RWPE1 (cell line): ENCODE data around the gene INO80E.
"Not testable (repeated sequence)": the region's sequence is repeated elsewhere in the genome, so short reads cannot be mapped to it uniquely, and the experiment has no call there.

ENCODE experiments used
- CTCF ChIA-PET: fragments of 350-600 bp; sonication (Branson Sonifier 250); formaldehyde crosslinking; extraction: SDS; loops from one replicate; lab custom pipeline; 2021; lab: Yijun Ruan, JAX
- POLR2A ChIA-PET: fragments of 400-600 bp; formaldehyde crosslinking; extraction: SDS; loops from one replicate; lab custom pipeline; 2020; ENCODE audit warnings: antibody characterized with exemption; ENCODE audit not compliant: low non-redundant PET; lab: Yijun Ruan, JAX
- DNase-seq: peaks from one replicate; pipeline ENCODE4 v3.0.0; 2012; ENCODE audit warnings: low spot score
- H3K27ac ChIP-seq: fragments of 450-650 bp; 2 replicates; pipeline ENCODE4 v1.5.1; 2017
- CTCF ChIP-seq: fragments of 450-650 bp; conservative IDR thresholded peaks from 2 replicates; pipeline ENCODE4 v1.5.1; 2017; ENCODE audit warnings: low read depth, mild to moderate bottlenecking

Gene INO80E

GRCh38 chr16:30009990-30010843 lies 14.2 kb downstream of the INO80E start:
- ChIA-PET CTCF (interaction anchor here (0.6 kb wide), 1 partner anchor 29 kb away, joined by 3 read pairs; no protein-coding TSS in a partner anchor), POLR2A (no interaction called here)
- TF ChIP-seq CTCF, result no peak
- no peak for DNase-seq
- no peak overlapping the region for H3K27ac ChIP-seq

GRCh38 chr16:30010844-30011713 lies 15.0 kb downstream of the INO80E start, which contains the start of gene DOC2A:
Gene DOC2A (minus strand): TSS chr16:30011027. CDS start chr16:30010222, 805 bp downstream.
- POLR2A ChIA-PET, result interaction anchor here (0.7 kb wide), 1 partner anchor 17 kb away, joined by 3 read pairs; no protein-coding TSS in a partner anchor
- no peak within 1 kb of the TSS for H3K27ac ChIP-seq
- DNase-seq, result no peak
- CTCF ChIA-PET, result no interaction called here
- no peak for TF ChIP-seq CTCF

DNA sequence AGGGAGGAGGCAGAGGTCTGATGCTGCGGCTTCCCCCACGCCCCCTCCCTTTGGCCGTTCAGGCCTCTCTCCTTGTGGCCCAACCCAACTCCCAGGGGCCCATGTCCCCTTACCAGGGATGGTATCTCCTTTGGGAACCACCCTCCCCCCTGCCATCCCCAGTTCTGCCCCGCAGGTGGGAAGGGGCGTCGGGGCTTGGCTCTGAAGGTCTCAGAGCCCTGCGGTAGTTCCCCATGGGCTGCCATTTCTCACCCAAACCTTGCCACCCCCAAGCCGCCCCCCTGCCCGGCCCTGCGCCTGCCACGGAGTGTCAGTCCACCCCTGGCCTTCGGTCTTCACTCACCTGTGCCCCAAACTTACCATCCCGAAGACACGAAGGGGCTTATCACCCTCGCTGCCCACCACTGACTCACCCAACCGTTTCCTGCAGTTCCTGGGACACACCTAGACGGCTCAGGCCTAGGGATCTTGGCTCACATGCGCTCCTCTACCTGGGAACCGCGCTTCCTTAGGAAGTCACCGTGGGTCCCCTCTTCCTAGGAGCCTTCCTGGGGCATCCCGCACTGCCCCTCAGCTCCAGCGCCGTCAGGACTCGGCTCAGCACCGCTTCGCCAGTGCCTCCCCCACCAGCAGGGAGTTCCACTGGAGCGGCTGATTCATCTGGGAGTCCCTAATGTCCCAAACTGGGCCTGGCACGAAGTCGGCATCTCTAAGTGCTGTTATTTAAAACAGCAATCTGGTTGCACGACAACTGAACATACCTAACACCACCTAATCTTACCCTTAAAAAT lies 15.9 kb downstream of the INO80E start:
- no peak overlapping the region for H3K27ac ChIP-seq
- TF ChIP-seq CTCF, result no peak
- ChIA-PET CTCF (no interaction called here), POLR2A (interaction anchor here (0.7 kb wide), 1 partner anchor 18 kb away, joined by 3 read pairs; no protein-coding TSS in a partner anchor)
- no peak for DNase-seq

- CTCF ChIA-PET, result interaction anchor here (0.6 kb wide), 1 partner anchor 22 kb away, joined by 3 read pairs; no protein-coding TSS in a partner anchor
- H3K27ac ChIP-seq, DNase-seq, POLR2A ChIA-PET: not testable (repeated sequence)
Observed at GRCh38 chr16:30012598-30012997, 16.6 kb downstream of the INO80E start.

DNA sequence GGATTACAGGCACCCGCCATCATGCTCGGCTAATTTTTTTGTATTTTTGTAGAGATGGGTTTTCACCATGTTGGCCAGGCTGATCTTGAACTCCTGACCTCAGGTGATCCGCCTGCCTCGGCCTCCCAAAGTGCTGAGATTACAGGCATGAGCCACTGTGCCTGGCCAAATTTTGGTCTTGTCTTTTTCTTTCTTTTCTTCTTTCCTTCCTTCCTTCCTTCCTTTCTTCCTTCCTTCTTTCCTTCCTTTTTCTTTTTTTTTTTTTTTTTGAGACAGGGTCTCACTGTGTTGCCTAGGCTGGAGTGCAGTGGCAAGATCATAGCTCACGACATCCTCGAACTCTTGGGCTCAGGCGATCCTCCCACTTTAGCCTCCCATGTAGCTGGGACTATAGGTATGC lies 19.4 kb downstream of the INO80E start:
- POLR2A ChIA-PET, H3K27ac ChIP-seq, DNase-seq: not testable (repeated sequence)
- CTCF ChIA-PET, result interaction anchor here (0.9 kb wide), 1 partner anchor 10 kb away, joined by 3 read pairs; no protein-coding TSS in a partner anchor

DNA sequence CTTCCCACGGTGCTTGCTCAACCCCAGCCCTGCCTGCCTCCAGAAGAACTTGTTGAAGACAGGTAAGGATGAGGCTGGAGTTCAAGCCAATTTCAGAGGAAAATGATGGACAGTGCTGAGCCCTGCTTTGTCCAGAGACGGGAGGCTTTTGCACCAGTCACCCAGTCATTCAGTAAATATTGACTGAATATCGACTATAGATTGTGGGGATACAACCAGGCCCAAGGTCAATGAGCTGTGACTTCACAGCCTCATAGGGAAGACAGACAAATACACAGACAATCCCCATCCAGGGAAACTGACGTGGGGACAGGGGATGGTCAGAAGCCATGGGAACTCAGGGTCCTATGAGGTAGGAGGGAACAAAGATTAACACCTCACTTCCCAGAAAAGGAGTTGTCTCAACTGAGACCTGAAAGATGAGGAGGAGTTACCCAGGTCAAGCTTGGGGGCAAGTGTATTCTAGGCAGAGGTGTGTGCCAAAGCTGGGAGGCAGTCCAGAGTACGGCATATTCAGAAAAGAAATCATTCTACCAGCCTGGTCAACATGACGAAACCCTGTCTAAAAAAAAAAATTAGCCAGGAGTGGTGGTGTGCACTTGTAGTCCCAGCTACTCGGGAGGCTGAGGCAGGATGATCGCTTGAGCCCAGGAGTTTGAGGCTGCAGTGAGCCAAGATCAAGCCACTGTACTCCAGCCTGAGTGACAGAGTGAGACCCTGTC lies 20.7 kb downstream of the INO80E start:
- CTCF ChIA-PET, result interaction anchor here (0.6 to 3.0 kb wide), 3 partner anchors 11 to 325 kb away, joined by 4 to 17 read pairs (median 5); partner anchors contain the start of gene TMEM219

More for the DNA sequence above, 20.7 kb downstream of the INO80E start:
- POLR2A ChIA-PET, result no interaction called here
- H3K27ac ChIP-seq, result no peak overlapping the region
- TF ChIP-seq CTCF, result no peak
- no peak for DNase-seq
